ENCODE data around the gene NLRP3.
A peak's percentile ranks its signal among the peaks of the same experiment; 100 is the strongest.
"Not testable (repeated sequence)": the region's sequence is repeated elsewhere in the genome, so short reads cannot be mapped to it uniquely, and the experiment has no call there.

Gene NLRP3

GRCh38 chr1:247415423-247416361 is at the start of gene NLRP3:
Gene NLRP3 (plus strand): TSS chr1:247416173. CDS start chr1:247418801, 2,628 bp downstream.
- DNase-seq, result no peak

DNA sequence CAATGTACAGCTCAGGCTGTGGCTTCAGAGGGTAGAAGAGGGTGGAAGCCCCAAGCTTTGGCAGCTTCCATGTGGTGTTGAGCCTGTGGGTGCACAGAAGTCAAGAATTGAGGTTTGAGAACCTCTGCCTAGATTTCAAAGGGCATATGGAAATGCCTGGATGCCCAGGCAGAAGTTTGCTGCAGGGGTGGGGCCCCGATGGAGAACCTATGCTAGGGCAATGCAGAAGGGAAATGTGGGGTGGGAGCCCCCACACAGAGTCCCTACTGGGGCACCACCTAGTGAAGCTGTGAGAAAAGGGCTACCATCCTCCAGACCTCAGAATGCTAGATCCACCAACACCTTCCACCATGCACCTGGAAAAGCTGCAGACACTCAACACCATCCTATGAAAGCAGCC is 49.6 kb upstream of the NLRP3 start:
- not testable (repeated sequence) for DNase-seq

GRCh38 chr1:247366926-247367645 is 48.9 kb upstream of the NLRP3 start:
- no peak for DNase-seq

- no peak for DNase-seq
Measured at GRCh38 chr1:247367786-247368422, 48.1 kb upstream of the NLRP3 start.

DNA sequence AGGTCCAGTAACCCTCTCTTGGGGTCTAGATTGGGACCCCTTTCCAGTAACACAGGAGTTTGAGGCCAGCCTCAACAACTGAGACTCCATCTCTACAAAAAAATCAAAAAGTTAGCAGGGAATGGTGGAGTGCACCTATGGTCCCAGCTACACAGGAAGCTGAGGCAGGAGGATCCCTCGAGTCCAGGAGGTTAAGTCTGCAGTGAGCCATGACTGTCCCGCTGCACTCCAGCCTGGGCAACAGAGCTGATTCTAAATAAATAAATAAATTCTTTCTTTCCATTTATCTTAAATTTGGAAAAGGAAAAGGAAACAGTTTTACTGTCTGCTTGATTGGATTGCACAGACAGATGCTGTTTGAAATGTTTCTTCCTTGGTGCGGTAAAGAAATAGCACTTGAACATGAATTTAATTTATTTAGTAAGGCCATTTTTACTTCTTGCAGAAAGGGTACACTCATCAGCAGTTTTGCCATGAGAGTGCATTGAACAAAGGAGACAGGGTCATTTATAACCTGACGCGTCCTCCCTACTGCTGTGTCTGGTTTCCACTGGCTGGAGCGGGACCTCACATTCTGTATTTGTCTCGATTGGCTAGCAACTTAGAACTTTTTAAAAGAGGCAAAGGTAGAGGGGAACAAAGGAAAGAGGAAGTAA is 47.4 kb upstream of the NLRP3 start:
- DNase-seq, result no peak

DNA sequence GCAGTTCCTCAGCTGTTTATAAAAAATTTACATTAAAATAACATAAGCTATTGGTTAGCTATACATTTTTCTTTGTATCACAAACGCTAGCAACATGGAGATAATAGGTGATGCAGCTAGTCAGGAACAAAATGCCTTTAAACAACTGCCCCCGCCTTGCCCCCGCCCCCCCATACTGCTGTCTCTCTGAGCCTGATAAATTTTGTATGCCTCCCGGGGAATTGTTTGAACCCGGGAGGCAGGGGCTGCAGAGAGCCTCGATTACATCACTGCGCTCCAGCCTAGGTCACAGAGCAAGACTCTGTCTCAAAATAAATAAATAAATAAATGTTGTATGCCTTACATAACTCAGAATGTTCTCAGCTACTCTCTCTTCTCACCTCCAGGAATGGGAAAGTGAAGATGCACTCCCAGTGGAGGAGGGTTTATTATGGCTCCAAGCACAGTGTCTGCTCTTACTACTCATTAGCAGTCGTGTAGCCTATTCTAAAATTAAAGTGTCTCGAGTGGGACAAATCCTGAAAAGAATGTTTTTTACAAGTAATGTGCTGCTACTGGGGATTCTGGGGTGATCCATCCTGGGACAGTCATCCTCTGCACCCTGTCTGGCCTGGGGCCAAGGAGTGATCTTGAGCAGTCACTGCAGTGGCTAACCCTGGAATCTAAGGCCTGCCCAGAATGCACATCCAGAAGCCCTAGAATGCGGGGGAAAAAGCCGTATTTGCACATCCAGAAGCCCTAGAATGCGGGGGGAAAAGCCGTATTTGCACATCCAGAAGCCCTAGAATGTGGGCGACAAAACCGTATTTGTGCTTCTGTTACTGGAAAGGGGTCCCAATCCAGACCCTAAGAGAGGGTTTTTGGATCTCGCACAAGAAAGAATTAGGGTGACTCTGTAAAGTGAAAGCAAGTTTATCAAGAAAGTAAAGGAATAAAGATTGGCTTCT is 44.9 kb upstream of the NLRP3 start:
- DNase-seq, result no peak

GRCh38 chr1:247371801-247372259 is 44.1 kb upstream of the NLRP3 start:
- DNase-seq, result no peak

DNA sequence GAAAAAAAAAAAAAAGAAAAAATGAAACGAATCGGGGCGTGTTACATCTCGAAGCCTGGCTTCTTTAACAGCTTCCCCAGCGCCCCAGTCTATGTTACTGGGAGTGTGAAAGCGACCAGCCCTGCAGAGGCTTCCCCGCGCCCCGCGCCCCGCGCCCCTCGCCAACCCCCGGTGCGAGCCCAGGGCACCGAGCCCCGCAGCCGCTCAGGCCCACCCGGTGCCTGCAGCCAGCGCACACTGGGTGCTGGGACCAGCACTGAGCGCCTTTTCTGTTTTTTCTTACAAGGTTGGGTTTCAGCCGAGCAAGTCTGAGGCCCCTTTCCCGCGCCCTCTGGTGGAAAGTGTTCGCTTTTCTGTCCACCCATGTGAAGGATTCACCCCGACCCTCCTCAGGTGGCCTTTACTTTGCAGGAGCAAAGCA is 42.2 kb upstream of the NLRP3 start:
- DNase-seq, result no peak

DNA sequence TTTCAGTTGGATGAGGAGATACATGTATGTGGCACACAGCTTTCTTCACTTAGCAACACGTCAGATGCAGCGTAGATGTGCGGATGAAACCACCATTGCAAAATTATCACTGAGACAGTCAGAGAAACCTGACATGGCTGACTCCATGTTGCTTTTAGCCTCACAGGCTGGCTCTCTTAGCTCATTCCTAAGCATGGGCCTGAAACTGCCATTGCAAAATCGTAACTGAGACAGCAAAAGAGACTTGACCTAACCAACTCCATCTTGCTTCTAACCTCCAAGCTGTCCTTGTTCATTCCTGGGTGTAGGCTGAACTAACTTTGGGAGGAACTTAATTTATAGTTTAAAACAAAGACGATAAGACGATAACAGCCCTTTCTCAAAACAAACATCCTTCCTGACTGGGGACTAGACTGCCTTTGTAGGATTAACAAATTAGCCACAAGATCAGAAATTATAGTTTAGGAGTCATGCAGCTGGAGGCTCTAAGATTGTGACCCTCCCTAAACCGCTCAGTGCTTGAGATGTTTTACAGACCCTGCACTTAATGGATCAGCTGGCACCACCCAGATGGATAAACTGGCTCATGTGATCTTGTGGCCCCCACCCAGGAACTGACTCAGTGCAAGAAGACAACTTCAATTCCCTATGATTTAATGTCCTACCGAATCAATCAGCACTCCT is 41.2 kb upstream of the NLRP3 start:
- not testable (repeated sequence) for DNase-seq

GRCh38 chr1:247375747-247376146 is 40.2 kb upstream of the NLRP3 start:
- no peak for DNase-seq

DNA sequence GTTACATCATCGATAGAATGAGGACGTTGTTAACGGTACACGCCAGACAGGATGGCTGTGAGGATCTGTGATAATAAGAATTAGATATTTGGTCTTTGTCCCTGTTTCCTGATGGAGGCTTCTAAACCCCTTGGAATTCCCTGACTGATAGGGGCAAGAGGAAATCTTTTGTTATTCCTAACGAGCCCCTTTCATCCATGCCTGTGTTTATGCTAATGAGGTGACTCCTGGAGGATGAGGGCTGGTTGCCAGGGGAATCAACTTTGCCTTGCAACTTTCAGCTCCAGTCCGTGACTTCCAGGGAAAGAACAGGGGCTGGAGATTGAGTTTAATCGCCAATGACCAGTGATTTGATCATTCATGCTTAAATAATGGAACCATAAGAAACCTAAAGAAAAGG is 39.3 kb upstream of the NLRP3 start:
- no peak for DNase-seq

GRCh38 chr1:247377656-247378055 is 38.3 kb upstream of the NLRP3 start:
- DNase-seq, result not testable (repeated sequence)

DNA sequence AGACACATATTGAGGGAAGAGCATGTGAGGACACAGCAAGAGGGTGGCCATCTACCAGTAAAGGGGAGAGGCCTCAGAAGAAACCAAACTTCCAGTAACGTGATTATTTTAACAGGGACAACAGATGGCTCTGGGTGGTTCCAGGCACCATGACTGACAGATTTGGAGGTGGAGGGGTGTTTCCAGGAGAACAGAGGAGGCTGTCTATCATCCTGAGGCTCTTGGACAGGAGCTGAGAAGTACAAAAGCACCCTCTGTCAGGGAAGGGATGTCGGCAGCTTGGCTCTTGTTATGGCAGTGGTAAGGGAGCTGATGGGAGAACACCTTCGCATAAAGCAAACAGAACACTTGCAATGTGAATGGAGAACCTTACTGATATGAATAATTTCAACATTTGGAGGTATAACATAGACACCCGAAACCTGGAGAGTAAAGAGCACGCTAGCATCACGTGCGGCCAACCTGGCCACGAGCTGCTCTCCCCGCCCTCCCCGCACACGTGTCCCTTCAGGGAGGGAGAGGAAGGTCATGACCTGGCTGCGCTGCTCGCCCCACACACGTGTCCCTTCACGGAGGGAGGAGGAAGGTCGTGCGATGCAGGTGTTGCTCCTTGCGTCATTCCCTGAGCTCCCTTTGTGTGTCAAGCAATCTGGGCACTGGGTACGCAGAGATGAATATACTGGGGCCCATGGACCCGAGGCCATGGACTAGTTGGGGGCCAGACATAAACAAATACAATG is 37.5 kb upstream of the NLRP3 start:
- peak; percentile 95 for DNase-seq

GRCh38 chr1:247385283-247385682 is 30.7 kb upstream of the NLRP3 start:
- no peak for DNase-seq

GRCh38 chr1:247386217-247386616 is 29.8 kb upstream of the NLRP3 start:
- DNase-seq, result no peak

DNA sequence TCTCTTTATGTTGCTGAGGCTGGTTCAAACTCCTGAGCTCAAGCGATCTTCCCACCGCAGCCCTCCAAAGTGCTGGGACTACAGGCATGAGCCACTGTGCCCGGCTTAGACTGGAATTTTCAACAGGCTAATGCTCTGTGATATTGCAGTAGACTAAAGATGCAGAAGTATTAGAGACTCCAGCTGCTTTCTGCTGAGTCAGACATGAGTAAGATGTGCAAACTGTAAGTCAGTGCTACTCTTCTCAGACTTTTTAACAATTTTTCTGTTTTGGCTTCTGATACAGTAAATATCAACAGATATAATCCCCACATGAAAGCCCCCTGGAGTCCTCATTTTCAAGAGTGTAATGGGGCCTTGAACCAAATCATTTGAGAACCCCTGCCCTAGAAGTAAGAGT is 29.3 kb upstream of the NLRP3 start:
- no peak for DNase-seq

- no peak for DNase-seq
Measured at GRCh38 chr1:247387096-247387495, 28.9 kb upstream of the NLRP3 start.

- DNase-seq, result peak; percentile 72
Measured at GRCh38 chr1:247387565-247387964, 28.4 kb upstream of the NLRP3 start.

- peak; percentile 91 for DNase-seq
Measured at GRCh38 chr1:247390116-247390791, 25.7 kb upstream of the NLRP3 start.

DNA sequence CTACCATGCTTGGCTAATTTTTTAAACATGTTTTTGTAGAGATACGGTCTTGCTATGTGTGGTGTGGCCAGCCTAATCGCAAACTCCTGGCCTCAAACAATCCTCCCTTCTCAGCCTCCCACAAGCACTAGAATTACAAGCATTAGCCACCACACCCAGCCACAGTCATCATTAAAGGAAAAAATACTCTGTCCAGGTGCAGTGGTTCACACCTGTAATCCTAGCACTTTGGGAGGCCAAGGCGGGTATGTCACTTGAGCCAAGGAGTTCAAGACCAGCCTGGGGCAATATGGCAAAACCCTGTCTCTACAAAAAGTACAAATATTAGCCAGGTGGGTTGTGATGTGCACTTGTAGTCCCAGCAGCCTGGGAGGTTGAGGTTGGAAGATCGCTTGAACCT is 25.0 kb upstream of the NLRP3 start:
- DNase-seq, result no peak
